Endometrium (tissue), 2 donors: ENCODE results near the gene TXNL4B.
"Not testable (repeated sequence)": the region's sequence is repeated elsewhere in the genome, so short reads cannot be mapped to it uniquely, and the experiment has no call there.

ENCODE experiments used
- FAIRE-seq: peaks from 2 replicates; lab custom pipeline; 2012; peaks lifted over from hg19 to GRCh38; lab: Jason Lieb, UNC
- donor health status: control.
- donor health status: control.

The TXNL4B gene

GRCh38 chr16:72111657-72112451 is 18.4 kb upstream of the TXNL4B start:
- no peak for FAIRE-seq

GRCh38 chr16:72110662-72111615 is 17.5 kb upstream of the TXNL4B start:
- no peak for FAIRE-seq

- FAIRE-seq = no peak
Observed at GRCh38 chr16:72109966-72110530, 16.6 kb upstream of the TXNL4B start.

- no peak for FAIRE-seq
Observed at GRCh38 chr16:72109300-72109699, 15.9 kb upstream of the TXNL4B start.

GRCh38 chr16:72108353-72109102 is 15.1 kb upstream of the TXNL4B start:
- no peak for FAIRE-seq

- no peak for FAIRE-seq
Observed at GRCh38 chr16:72107371-72107770, 14.0 kb upstream of the TXNL4B start.

- FAIRE-seq = no peak
Observed at GRCh38 chr16:72105978-72106377, 12.6 kb upstream of the TXNL4B start.

- no peak for FAIRE-seq
Observed at GRCh38 chr16:72104905-72105304, 11.5 kb upstream of the TXNL4B start.

- FAIRE-seq = no peak
Observed at GRCh38 chr16:72101195-72101594, 7.8 kb upstream of the TXNL4B start.

GRCh38 chr16:72099377-72099818 is 6.0 kb upstream of the TXNL4B start:
- FAIRE-seq = no peak

- no peak for FAIRE-seq
Observed at GRCh38 chr16:72098936-72099335, 5.5 kb upstream of the TXNL4B start.

- FAIRE-seq = no peak
Observed at GRCh38 chr16:72094266-72094610, 818 bp upstream of the TXNL4B start.

- no peak for FAIRE-seq
Observed at GRCh38 chr16:72092832-72093447, 480 bp downstream of the TXNL4B start.

GRCh38 chr16:72091217-72091616 is 2.2 kb downstream of the TXNL4B start:
- no peak for FAIRE-seq

GRCh38 chr16:72085002-72085401 is 8.4 kb downstream of the TXNL4B start:
- no peak for FAIRE-seq

- no peak for FAIRE-seq
Observed at GRCh38 chr16:72084445-72084844, 9.0 kb downstream of the TXNL4B start.

- FAIRE-seq = no peak
Observed at GRCh38 chr16:72083778-72084404, 9.5 kb downstream of the TXNL4B start.

GRCh38 chr16:72076991-72077706 is 16.3 kb downstream of the TXNL4B start:
- FAIRE-seq = not testable (repeated sequence)

GRCh38 chr16:72075067-72075466 is 18.4 kb downstream of the TXNL4B start:
- FAIRE-seq = not testable (repeated sequence)

- FAIRE-seq = no peak
Observed at GRCh38 chr16:72073560-72074230, 19.7 kb downstream of the TXNL4B start.
